ENCODE data around the gene IMMT.

- no peak for TF ChIP-seq CTCF (conservative IDR thresholded peaks at IDR 0.05 in 1 of 2, IDR thresholded peaks at IDR 0.05 in 1 of 2; ENCODE audit: extremely low read depth in 1 of 2, insufficient read depth in 1 of 2, low read depth in 1 of 2, low read length in 2 of 2)
- TF ChIP-seq EZH2 (IDR thresholded peaks at IDR 0.05; ENCODE audit: borderline replicate concordance, low read length) = no peak
Observed at GRCh38 chr2:86157009-86157556, 38.2 kb downstream of the IMMT start.
